Sigmoid colon (tissue), 4 donors: ENCODE measurements around the gene ECI1.

ENCODE experiments used
- EP300 ChIP-seq, 4 donors: sonication (generic); formaldehyde crosslinking; IDR thresholded peaks; one replicate each; pipeline ENCODE4 v1.6.1; 2017; ENCODE audit warnings: antibody characterized with exemption in 4 of 4
- POLR2A ChIP-seq, 2 donors: fragments of 450-650 bp; IDR thresholded peaks; one replicate each; pipeline ENCODE4 v1.6.1; 2016; ENCODE audit warnings: antibody characterized with exemption in 2 of 2, mild to moderate bottlenecking in 2 of 2, moderate library complexity in 2 of 2
- POLR2AphosphoS5 ChIP-seq, 4 donors: sonication (generic); formaldehyde crosslinking; IDR thresholded peaks; one replicate each; pipeline ENCODE4 v1.6.1; 2017; ENCODE audit warnings: antibody characterized with exemption in 4 of 4
- TF ChIP-seq, protein P1 (sequence below), 4 experiments: fragments of 450-650 bp in 3 of 4; fragments of 200-600 bp in 1 of 4; IDR thresholded peaks; one replicate each; pipeline ENCODE4 v1.5.1; 2016 to 2019; ENCODE audit warnings: antibody characterized with exemption in 4 of 4, mild to moderate bottlenecking in 3 of 4, moderate library complexity in 2 of 4

DNA sequence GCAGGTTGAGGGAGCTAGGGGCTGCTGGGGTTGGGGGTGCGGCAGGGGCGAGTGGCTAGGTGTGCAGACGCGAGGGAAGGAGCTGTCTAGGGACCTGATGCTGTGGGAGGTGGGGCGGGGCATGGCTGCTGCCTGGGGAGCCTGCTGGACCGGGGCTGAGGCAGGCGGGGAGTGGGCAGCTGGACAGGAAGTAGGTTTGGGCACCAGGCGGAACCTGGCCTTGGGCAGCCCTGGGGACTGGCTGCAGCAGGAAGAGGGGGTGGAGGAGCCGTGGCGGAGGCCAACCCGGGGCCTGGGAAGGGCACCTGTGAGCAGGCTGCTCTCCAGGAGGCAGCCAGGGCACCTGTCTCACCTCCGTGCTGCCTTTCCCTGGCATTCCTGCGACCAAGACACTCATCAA, 21.0 kb downstream of the ECI1 start:
- TF ChIP-seq POLR2A (IDR thresholded peaks at IDR 0.05): no peak
- TF ChIP-seq, protein P1, sequence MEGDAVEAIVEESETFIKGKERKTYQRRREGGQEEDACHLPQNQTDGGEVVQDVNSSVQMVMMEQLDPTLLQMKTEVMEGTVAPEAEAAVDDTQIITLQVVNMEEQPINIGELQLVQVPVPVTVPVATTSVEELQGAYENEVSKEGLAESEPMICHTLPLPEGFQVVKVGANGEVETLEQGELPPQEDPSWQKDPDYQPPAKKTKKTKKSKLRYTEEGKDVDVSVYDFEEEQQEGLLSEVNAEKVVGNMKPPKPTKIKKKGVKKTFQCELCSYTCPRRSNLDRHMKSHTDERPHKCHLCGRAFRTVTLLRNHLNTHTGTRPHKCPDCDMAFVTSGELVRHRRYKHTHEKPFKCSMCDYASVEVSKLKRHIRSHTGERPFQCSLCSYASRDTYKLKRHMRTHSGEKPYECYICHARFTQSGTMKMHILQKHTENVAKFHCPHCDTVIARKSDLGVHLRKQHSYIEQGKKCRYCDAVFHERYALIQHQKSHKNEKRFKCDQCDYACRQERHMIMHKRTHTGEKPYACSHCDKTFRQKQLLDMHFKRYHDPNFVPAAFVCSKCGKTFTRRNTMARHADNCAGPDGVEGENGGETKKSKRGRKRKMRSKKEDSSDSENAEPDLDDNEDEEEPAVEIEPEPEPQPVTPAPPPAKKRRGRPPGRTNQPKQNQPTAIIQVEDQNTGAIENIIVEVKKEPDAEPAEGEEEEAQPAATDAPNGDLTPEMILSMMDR (IDR thresholded peaks at IDR 0.05): no peak
- TF ChIP-seq POLR2AphosphoS5 (IDR thresholded peaks at IDR 0.05): no peak
- no peak for TF ChIP-seq EP300 (IDR thresholded peaks at IDR 0.05)
